HG02610 (cell line): ENCODE results near the gene VWA5B2.

Experiments used
- ATAC-seq: cut with Tn5 transposase; IDR thresholded peaks from one replicate; pipeline ENCODE4 v1.9.1; 2021; ENCODE audit warnings: mild to moderate bottlenecking, moderate library complexity; ENCODE audit not compliant: unreplicated experiment

VWA5B2 gene

DNA sequence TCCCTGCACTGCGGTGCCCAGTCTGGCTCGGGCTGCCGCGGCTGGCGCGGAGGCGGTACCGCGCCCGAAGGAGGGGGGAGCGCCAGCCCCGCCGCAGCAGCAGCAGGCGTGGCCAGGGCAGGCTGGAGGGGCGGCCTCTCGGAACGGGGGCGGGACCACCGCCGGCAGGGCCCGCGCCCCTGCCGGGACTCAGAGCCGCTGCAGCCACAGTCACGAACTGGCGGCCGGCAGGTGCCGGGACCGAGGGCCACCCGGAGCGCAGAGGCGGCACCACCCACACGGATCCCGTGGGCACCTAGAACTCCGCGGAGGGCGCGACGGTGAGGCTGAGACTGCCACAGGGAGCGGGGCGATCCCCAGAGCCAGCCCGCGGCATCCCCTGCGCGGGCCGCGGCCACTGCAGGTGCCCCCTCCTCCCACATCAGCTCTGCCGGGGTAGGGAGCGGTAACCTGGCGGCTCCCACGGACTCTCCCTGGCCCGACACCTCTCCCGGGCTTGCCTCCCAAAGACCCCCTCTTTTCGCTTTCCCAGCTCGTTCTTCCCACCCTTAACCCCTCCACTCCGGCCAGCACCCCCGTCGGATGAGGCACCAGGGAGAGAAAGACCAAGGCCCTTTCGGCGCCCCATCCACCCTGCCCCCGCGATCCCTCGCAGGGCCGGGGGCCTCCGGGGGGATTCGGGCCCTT is at the start of gene VWA5B2:
VWA5B2 (plus strand) TSS at position 192 of the 687 bp plus-strand sequence. CDS start 944 bp downstream, outside the sequence.
- ATAC-seq, result peak; percentile 66

DNA sequence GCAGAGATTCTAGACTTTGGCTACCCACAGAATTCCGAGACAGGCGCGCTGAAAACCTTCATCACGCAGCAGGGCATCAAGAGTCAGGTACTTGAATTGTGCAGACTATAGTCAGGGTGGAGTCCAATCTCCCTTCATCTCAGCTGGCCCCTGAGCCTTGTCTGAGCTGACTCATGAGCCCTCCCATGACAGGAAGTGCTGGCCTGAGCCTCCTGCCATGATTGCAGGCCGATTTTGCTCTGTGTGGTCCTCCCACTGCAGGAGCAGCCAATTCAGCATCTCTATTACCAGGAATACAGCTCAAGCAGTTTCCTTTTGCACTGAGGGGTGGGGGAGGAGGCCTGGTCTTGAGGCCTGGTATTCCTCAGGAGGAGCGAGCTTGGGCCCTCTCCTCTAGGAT is 49.2 kb upstream of the VWA5B2 start:
- ATAC-seq, result no peak

DNA sequence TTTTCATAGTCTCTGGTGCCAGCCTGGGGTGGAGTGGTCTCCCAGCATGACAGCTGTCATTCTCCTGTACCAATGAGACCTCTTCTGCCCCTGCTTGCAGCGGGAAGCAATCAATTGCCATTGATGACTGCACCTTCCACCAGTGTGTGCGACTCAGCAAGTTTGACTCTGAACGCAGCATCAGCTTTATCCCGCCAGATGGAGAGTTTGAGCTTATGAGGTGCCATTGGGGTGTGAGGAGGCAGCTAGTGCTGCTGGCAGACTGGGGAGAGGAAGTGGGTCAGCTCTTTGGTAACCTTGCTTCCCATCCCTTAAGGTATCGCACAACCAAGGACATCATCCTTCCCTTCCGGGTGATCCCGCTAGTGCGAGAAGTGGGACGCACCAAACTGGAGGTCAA is 47.8 kb upstream of the VWA5B2 start:
- ATAC-seq, result no peak

DNA sequence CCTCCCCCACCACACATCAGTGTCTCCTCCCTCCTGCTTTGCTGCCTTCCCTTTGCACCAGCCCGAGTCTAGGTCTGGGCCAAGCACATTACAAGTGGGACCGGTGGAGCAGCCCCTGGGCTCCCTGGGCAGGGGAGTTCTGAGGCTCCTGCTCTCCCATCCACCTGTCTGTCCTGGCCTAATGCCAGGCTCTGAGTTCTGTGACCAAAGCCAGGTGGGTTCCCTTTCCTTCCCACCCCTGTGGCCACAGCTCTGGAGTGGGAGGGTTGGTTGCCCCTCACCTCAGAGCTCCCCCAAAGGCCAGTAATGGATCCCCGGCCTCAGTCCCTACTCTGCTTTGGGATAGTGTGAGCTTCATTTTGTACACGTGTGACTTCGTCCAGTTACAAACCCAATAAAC is 45.7 kb upstream of the VWA5B2 start:
- ATAC-seq, result no peak

DNA sequence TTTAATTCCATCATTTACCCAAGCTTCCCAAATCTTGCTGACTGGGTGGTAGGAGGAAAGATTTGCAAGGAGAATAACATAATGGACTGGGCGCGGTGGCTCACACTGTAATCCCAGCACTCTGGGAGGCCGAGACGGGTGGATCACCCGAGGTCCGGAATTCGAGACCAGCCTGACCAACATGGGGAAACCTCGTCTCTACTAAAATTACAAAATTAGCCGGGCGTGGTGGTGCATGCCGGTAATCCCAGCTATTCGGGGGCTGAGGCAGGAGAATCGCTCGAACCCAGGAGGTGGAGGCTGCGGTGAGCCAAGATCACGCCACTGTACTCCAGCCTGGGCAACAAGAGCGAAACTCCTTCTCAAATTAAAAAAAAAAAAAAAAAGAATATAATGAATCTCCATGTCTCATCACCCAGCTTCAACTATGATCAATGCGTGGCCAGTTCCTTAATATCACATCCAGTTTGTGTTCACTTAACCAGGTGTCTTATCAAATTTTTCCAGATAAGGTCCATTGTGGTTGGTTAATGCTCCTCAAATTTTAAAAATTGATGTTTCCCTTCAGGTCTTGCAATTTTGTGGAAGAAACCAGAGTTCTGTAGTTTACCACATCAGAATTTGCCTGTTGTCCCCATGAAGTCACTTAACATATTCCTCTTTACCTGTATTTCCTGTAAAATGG is 44.7 kb upstream of the VWA5B2 start:
- no peak for ATAC-seq

DNA sequence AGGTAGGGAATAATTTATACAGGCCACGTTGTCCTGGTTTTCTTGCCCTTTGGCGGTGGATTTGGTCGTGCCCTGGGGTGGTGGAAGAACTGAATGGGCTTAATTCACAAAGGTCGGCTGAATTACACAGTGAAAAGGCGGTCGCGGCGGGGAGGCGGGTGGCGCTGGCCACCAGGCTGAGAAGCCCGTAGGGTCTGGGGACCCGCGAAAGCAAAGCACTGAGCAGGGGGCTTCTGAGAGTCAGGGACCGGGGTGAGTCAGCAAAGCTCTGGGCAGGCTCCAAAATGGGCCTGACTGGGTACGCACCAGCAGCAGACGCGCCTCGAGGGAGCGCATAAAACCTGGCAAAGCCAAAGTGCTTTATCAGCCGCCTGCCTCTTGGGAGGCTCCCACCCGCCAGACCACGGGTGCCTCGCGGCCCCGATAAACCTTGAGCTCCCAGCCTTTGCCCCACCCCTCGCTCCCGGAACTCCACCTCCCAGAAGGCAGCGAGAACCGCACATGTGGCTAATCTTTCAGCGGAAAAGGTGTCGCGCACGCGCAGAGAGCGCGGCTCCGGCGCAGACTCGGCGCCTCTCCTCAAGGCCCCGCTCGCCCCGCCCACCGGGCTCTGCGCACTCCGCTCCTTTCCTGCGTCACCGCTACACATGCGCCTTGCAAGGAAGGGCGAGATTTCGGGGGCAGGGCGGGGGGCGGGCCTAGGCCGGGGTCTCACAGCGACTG is 43.8 kb upstream of the VWA5B2 start:
- peak; percentile 93 for ATAC-seq

DNA sequence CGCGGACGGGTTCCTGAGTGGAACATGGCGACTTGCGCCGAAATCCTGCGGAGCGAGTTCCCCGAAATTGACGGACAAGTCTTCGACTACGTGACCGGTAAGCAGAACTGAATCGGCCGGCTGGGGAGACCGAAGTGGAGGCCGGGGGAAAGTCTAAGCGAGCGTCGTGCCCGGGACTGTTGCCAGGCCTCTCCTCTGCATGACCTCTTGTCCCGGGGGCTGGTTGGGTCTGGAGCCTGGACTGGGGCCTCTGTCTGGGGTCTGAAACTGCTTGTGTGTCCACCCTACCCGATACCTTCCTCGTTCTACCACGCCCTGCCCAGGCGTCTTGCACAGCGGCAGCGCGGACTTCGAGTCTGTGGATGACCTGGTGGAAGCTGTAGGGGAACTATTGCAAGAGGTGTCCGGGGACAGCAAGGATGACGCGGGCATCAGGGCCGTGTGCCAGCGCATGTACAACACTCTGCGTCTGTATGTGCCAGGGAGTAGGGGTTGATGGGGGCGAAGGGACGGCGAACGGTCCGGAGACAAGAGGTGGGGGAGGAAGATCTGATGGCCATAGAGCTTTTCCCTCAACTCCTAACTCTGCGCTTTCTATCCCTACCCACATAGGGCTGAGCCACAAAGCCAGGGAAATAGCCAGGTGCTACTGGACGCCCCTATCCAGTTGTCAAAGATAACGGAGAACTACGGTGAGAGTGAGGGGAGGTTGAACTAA is 43.0 kb upstream of the VWA5B2 start, which contains the start of gene ABCF3:
ABCF3 (plus strand) TSS at position 16 of the 718 bp plus-strand sequence; CDS start at position 25, 9 bp downstream.
- ATAC-seq, result peak; percentile 14

DNA sequence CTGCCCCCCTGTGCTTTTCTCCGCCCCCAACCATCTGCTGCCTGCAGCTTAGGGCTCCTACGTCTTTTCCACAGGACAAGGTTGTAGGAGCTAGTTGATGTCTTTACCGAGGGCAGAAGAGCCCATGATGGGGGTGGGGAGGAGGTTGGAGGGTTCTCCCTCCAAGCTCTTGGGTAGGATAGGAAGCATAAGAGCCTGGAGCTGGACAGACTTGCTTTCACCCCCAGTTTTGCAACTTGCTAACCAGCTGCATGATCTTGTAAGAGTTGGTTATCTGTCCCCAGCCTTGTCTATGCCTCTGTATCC is 42.5 kb upstream of the VWA5B2 start:
- ATAC-seq, result no peak

DNA sequence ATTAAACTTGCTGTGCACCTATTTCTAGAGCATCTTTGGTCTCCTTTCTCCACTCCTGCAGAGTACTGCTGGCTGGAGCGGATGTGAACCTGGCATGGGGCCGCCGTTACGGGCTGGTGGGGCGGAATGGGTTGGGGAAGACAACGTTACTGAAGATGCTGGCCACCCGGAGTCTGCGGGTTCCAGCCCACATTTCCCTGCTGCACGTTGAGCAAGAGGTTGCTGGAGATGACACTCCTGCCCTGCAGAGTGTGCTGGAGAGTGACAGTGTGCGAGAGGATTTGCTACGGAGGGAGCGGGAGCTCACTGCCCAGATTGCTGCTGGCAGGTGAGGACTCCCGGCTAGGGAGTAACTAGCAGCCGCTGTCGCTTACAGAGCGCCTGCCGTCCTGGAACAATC is 41.3 kb upstream of the VWA5B2 start:
- ATAC-seq, result no peak

DNA sequence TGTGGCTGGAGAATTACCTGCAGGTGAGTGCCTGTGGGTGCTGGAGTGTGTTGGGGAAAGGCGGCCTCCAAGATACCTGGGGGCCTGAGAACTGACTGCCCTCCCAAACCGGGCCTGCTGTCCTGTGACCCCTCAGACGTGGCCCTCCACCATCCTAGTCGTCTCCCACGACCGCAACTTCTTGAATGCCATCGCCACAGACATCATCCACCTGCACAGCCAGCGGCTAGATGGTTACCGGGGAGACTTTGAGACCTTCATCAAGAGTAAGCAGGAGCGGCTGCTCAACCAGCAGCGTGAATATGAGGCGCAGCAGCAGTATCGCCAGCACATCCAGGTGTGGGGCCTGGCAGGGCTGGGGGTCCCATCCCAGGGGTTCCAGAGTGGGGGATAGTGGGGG is 40.0 kb upstream of the VWA5B2 start:
- ATAC-seq, result no peak

DNA sequence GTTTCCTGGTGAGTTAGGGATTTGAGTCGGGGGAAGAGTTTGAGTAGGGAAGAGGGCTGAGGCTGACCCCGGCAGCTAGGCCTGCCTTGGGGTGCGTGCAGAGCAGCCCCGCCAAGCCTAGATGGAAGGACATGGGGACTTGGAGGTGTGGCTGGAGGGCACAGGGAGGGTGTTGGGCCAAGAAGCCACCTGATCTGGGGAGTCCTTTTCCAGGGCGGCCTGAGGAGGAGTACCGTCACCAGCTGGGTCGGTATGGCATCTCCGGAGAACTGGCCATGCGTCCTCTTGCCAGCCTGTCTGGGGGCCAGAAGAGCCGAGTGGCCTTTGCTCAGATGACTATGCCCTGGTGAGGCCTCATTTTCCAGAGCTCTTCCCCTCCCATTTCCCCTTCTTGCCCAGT is 36.5 kb upstream of the VWA5B2 start:
- ATAC-seq, result no peak

DNA sequence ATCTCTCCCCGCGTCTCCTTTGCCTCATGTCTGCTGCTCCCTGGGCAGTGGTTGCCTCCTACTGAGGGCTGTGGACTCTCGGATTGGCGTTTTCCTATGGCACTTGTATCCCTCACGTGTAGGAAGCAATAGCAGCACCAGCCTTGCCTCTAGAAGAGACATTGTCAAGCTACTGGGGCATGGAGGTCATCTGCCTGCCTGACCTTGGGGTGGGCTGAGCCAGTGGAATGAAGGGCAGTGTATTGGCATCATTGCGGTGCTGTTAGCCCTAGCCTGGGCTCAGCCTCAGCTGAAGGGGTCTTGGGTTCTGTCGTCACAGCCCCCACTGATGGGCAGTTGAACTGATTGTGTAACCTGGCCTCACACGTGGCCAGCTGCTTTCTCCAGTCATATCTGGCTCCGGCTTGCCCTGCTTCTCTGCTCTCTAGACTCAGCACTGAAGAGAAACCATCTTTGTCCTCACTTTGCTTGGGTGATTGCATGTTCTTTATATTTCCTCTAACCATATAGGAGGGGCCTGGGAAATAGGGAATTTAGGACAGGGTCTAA is 35.3 kb upstream of the VWA5B2 start:
- ATAC-seq, result no peak

DNA sequence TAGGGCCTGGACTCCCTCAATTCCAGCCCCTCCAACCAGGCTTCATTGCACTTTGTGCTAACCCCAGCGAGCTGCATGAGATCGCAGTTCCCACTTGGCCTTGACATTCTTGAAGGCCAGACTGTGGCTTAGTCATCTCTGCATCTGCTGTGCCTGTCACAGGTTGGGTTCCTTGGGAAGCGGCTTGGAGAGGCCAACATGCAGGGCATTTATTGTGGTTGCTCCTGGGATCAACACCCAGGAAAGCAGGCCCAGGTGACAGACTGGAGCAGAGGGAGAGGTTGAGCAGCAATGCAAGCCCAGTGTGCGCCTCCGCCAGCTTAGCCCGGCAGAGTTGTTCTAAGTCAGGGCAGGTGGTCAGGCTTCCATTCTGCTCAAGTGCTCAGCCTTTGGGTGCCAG is 32.8 kb upstream of the VWA5B2 start:
- ATAC-seq, result no peak

DNA sequence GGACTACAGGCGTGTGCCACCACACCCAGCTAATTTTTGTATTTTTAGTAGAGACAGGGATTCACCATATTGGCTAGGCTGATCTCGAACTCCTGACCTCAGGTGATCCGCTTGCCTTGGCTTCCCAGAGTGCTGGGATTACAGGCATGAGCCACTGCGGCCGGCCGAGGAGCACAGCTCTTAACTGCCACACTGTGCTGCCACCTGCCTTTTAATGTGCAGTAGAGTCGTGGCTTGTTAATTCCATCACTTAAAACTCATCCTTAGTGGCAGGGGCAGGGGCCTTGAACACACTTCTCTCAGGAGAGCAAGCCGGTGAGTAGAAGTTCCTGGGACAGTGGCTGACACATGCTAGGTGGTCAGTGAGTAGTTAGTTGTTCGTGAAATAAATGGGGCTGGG is 30.9 kb upstream of the VWA5B2 start:
- ATAC-seq, result no peak

DNA sequence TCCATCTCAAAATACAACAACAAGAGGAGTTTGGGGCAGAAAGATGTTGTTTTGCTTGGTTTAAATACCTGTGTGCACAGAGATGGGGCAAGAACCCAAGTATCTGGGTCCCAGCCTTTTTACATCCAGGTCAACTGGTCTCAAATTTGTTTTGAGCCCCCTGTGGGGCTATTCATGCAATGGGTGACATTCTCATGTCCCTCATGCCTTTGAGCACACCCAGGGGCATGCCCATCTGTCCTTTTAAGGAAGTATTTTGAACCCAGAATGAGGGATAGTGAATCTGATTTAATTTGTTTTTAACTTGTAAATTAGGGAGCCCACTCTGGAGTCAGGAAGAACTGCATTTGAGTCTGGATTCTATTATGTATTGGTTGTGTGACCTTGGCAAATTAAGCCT is 28.6 kb upstream of the VWA5B2 start:
- no peak for ATAC-seq

DNA sequence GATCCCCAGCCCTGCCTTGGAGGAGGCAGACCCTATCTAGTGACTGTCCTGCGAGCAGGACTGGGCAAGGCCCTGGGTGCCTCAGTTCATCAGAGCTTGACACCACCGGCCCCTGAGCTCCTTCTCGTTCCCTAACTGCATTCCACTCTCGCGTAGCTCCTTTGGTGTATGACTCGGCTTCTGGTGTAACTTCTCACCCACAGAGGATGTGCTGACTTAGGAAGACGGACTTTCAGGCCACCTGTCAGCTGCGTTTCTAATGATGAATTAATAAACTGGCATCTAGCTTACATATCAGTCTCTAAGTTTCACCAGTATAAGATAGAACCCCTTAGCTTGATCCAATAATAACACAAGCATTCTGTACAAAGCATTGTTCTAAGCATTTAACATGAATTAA is 25.9 kb upstream of the VWA5B2 start:
- no peak for ATAC-seq

DNA sequence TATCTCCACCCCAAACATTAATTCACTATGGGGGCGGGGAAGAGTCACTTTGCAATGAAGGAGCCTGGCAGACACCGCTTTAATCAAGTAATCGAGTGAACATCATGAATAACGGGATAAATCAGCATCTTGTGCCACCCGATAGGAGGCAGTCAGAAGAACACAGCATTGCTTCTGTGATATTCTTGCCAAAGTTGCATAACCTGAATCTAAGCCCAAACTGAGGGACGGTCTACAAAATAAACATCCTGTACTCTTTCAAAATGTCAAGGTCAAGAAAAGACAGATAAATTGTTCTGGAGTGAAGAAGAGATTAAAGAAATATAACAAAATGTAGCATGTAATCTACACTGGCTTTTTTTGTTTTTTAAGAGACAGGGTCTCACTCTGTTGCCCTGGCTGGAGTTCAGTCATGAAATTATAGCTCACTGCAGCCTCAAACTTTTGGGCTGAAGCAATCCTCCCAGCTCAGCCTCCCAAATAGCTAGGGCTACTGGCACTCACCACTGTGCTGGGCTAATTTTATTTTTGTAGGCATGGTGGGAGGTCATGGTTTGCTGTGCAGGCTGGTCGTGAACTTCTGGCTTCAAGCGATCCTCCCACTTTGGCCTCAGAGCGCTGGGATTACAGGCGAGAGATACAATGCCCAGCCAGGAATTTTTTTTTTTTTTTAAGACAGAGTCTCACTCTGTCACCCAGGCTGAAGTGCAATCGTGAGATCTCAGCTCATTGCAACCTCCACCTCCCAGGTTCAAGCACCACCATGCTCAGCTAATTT is 20.1 kb upstream of the VWA5B2 start:
- no peak for ATAC-seq

DNA sequence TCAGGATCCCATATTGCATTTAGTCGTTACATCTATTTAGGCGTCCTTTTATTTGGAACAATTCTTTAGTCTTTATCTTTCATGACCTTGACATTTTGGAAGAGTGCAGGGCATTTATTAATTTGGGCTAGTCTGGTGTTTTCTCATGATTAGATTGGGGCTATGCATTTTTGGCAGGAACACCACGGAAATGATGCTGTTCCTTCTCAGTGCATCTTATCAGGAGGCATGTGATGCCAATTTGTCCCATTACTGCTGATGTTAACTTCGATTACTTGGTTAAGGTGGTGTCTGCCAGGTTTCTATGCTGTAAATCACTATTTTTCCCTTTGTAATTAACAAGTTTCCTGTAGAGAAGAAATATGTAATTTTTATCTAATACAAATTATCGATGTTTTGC is 18.1 kb upstream of the VWA5B2 start:
- ATAC-seq, result no peak

DNA sequence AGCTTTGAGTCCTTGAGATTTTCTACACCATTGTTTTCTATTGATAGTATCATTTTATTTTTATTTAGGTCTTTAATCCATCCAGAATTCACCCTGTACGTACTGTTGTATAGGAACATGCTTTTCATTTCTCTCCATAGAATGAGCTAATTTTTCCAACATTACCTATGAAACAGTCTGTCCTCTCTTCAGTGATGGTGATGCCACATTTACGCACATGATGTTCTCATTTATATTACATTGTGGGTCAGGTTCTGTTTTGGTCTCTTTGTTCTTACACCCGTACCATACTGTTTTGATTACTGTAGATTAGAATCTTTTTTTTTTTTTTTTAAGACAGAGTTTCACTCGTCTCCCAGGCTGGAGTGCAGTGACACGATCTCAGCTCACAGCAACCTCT is 17.7 kb upstream of the VWA5B2 start:
- no peak for ATAC-seq

DNA sequence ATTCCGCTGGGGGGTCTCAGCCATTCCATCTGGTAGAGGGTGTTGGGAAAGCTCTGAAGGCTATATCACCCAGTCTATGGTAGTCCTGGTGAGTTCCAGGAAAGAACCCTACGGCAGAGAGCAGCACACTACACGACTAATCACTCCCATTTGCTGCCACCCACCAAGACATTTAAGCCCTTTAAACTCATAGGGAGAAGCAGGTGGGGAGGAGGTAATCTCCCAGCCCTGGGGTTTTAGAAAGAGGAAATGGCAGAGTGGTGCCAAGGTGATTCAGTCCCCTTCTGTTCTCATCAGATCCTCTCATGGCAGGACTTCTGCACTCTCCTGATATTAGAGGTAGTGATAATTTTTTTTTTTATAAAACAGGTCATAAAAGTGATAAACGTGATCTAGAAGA is 10.6 kb upstream of the VWA5B2 start:
- ATAC-seq, result no peak
